ENCODE results near the gene NET1.

NET1 gene

GRCh38 chr10:5502571-5503476 lies 90.5 kb downstream of the NET1 start:
- no peak for DNase-seq

- no peak for DNase-seq
Measured at GRCh38 chr10:5503477-5503835, 91.1 kb downstream of the NET1 start.

- no peak for DNase-seq
Measured at GRCh38 chr10:5504146-5505072, 92.1 kb downstream of the NET1 start.

GRCh38 chr10:5506246-5506645 lies 93.9 kb downstream of the NET1 start:
- DNase-seq, result no peak

GRCh38 chr10:5506751-5507648 lies 94.6 kb downstream of the NET1 start:
- no peak for DNase-seq

- DNase-seq, result no peak
Measured at GRCh38 chr10:5507649-5508131, 95.3 kb downstream of the NET1 start.

GRCh38 chr10:5508161-5508604 lies 95.8 kb downstream of the NET1 start:
- DNase-seq, result no peak
